ENCODE results near the gene KRT20. TPM values are rescaled to one million over a fixed set of nuclear protein-coding genes. Genes with fewer than 3 reads are reported as not detected.
"Not testable (repeated sequence)": the region's sequence is repeated elsewhere in the genome, so short reads cannot be mapped to it uniquely, and the experiment has no call there.

The KRT20 gene
- total RNA-seq, 1 experiment from 2014 or later: not detected

GRCh38 chr17:40926341-40926740, 41.3 kb upstream of the KRT20 start:
- no peaks in the 10 kb centered on the region for H3K4me1 ChIP-seq (ENCODE audit: insufficient read depth, low read length, poor library complexity, severe bottlenecking)
- H3K27ac ChIP-seq (ENCODE audit: low read depth, low read length, poor library complexity, severe bottlenecking): no peak overlapping the region
- DNase-seq (ENCODE audit: low spot score): no peak
- no TSS peak for BruUV-seq (replicated peaks)
- intact Hi-C loops (cut with micrococcal nuclease; ENCODE audit: unreplicated experiment): no loop called here
- no peak overlapping the region for H3K4me3 ChIP-seq (ENCODE audit: low read depth, low read length, poor library complexity, severe bottlenecking)
- no peaks in the 10 kb centered on the region for H3K27me3 ChIP-seq (replicated peaks; ENCODE audit: insufficient read depth, low read depth, low read length, poor library complexity)
- no peaks in the 10 kb centered on the region for H3K9me3 ChIP-seq (ENCODE audit: low read depth, low read length, poor library complexity, severe bottlenecking)
- CTCF ChIA-PET: no interaction called here
- no peaks in the 10 kb centered on the region for H3K36me3 ChIP-seq (ENCODE audit: insufficient read depth, low read length, poor library complexity, severe bottlenecking)
- TF ChIP-seq CTCF (conservative IDR thresholded peaks at IDR 0.05; ENCODE audit: low read depth, low read length): no peak
- no peak for TF ChIP-seq EZH2 (IDR thresholded peaks at IDR 0.05; ENCODE audit: borderline replicate concordance, low read depth, low read length, poor library complexity, severe bottlenecking)
- POLR2A ChIA-PET (ENCODE audit: low non-redundant PET): no interaction called here

- no peak for DNase-seq (ENCODE audit: low spot score)
- Histone ChIP-seq H3K27me3 (replicated peaks; ENCODE audit: insufficient read depth, low read depth, low read length, poor library complexity) (no peaks in the 10 kb centered on the region), H3K4me1 (ENCODE audit: insufficient read depth, low read length, poor library complexity, severe bottlenecking) (no peaks in the 10 kb centered on the region), H3K9me3 (ENCODE audit: low read depth, low read length, poor library complexity, severe bottlenecking) (no peaks in the 10 kb centered on the region), H3K27ac (ENCODE audit: low read depth, low read length, poor library complexity, severe bottlenecking) (no peak overlapping the region), H3K36me3 (ENCODE audit: insufficient read depth, low read length, poor library complexity, severe bottlenecking) (no peaks in the 10 kb centered on the region), H3K4me3 (ENCODE audit: low read depth, low read length, poor library complexity, severe bottlenecking) (no peak overlapping the region)
- ChIA-PET POLR2A (ENCODE audit: low non-redundant PET) (no interaction called here), CTCF (no interaction called here)
- TF ChIP-seq CTCF (conservative IDR thresholded peaks at IDR 0.05; ENCODE audit: low read depth, low read length): no peak
- no peak for TF ChIP-seq EZH2 (IDR thresholded peaks at IDR 0.05; ENCODE audit: borderline replicate concordance, low read depth, low read length, poor library complexity, severe bottlenecking)
- intact Hi-C loops (cut with micrococcal nuclease; ENCODE audit: unreplicated experiment): no loop called here
- BruUV-seq (replicated peaks): no TSS peak
Observed at GRCh38 chr17:40922239-40922638, 37.2 kb upstream of the KRT20 start.

- Histone ChIP-seq H3K4me1 (ENCODE audit: insufficient read depth, low read length, poor library complexity, severe bottlenecking) (no peaks in the 10 kb centered on the region), H3K27ac (ENCODE audit: low read depth, low read length, poor library complexity, severe bottlenecking) (no peak overlapping the region), H3K4me3 (ENCODE audit: low read depth, low read length, poor library complexity, severe bottlenecking) (no peak overlapping the region), H3K9me3 (ENCODE audit: low read depth, low read length, poor library complexity, severe bottlenecking) (no peaks in the 10 kb centered on the region), H3K36me3 (ENCODE audit: insufficient read depth, low read length, poor library complexity, severe bottlenecking) (no peaks in the 10 kb centered on the region), H3K27me3 (replicated peaks; ENCODE audit: insufficient read depth, low read depth, low read length, poor library complexity) (no peaks in the 10 kb centered on the region)
- POLR2A ChIA-PET (ENCODE audit: low non-redundant PET): no interaction called here
- intact Hi-C loops (cut with micrococcal nuclease; ENCODE audit: unreplicated experiment): no loop called here
- CTCF ChIA-PET: no interaction called here
- TF ChIP-seq CTCF (conservative IDR thresholded peaks at IDR 0.05; ENCODE audit: low read depth, low read length) (no peak), EZH2 (IDR thresholded peaks at IDR 0.05; ENCODE audit: borderline replicate concordance, low read depth, low read length, poor library complexity, severe bottlenecking) (no peak)
- BruUV-seq (replicated peaks): no TSS peak
- no peak for DNase-seq (ENCODE audit: low spot score)
Observed at GRCh38 chr17:40921026-40921425, 36.0 kb upstream of the KRT20 start.

- POLR2A ChIA-PET (ENCODE audit: low non-redundant PET); H3K27me3 ChIP-seq (replicated peaks; ENCODE audit: insufficient read depth, low read depth, low read length, poor library complexity); BruUV-seq (replicated peaks); CTCF ChIA-PET; intact Hi-C loops (cut with micrococcal nuclease; ENCODE audit: unreplicated experiment); H3K9me3 ChIP-seq (ENCODE audit: low read depth, low read length, poor library complexity, severe bottlenecking); H3K4me1 ChIP-seq (ENCODE audit: insufficient read depth, low read length, poor library complexity, severe bottlenecking); DNase-seq (ENCODE audit: low spot score); H3K4me3 ChIP-seq (ENCODE audit: low read depth, low read length, poor library complexity, severe bottlenecking); H3K36me3 ChIP-seq (ENCODE audit: insufficient read depth, low read length, poor library complexity, severe bottlenecking); H3K27ac ChIP-seq (ENCODE audit: low read depth, low read length, poor library complexity, severe bottlenecking): not testable (repeated sequence)
Observed at GRCh38 chr17:40917116-40917515, 32.1 kb upstream of the KRT20 start.
